ENCODE measurements around the gene CNOT6L. TPM values are rescaled to one million over a fixed set of nuclear protein-coding genes. Genes with fewer than 3 reads are reported as not detected.

Gene CNOT6L
- total RNA-seq, 1 experiment from 2014 or later = 14.5 TPM

DNA sequence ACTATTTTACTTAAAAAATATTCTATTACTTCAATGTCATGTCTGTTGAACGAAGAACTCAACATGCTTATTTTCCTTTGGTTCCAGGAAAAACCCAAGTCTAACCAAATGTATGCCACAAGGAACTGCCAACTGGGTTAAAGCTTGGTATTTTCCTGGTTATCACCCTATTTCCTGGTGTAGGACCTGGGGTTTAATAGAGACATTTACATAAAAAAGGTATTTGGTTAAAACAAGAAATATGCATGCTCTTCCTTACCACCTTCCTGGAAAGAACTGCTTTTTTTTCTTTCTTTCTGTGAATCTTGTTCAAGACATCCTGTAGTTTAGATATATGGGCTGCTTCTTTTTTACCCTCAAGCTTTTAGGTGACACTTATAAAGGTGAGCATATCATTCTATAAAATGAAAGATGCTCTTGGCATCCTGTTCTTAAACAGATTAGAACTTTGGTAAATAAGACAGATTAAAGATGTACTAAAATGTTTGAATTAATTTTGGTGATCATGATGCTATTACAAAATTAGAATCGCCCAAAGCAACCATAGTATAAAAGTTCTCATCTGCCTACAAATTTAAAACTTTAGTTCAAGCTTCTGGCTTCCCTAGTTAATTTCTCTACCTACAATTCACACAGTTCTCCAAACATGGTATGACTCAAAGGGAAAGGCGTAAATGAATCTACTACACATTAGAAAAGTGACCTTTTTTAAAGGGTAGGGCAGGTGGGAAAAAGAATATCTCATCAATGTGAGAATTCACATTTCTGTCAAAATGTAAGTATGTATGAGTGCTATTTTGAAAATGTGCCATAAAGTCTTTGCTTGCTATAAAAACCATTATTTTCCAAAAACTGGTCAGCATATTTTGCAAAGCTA lies 103.5 kb downstream of the CNOT6L start:
- H3K9ac ChIP-seq (ENCODE audit: extremely low read depth, insufficient read length, low read length) = no peak overlapping the region
- H3K27ac Mint-ChIP-seq = peak overlapping the region in 1 of 3 experiments; percentile 41; a peak in 1 of 7 replicates
- H3K27me3 ChIP-seq (ENCODE audit: insufficient read depth, low read length) = no peaks in the 10 kb centered on the region
- no peak overlapping the region for H2BK5ac ChIP-seq (ENCODE audit: insufficient read length, low read length)
- H2BK20ac ChIP-seq (ENCODE audit: low read depth, low read length, poor library complexity, severe bottlenecking) = no peak overlapping the region
- TF ChIP-seq, protein P1, sequence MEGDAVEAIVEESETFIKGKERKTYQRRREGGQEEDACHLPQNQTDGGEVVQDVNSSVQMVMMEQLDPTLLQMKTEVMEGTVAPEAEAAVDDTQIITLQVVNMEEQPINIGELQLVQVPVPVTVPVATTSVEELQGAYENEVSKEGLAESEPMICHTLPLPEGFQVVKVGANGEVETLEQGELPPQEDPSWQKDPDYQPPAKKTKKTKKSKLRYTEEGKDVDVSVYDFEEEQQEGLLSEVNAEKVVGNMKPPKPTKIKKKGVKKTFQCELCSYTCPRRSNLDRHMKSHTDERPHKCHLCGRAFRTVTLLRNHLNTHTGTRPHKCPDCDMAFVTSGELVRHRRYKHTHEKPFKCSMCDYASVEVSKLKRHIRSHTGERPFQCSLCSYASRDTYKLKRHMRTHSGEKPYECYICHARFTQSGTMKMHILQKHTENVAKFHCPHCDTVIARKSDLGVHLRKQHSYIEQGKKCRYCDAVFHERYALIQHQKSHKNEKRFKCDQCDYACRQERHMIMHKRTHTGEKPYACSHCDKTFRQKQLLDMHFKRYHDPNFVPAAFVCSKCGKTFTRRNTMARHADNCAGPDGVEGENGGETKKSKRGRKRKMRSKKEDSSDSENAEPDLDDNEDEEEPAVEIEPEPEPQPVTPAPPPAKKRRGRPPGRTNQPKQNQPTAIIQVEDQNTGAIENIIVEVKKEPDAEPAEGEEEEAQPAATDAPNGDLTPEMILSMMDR (conservative IDR thresholded peaks at IDR 0.05) = no peak
- H3T11ph ChIP-seq (ENCODE audit: low read length) = no peak overlapping the region
- no peak overlapping the region for H4K8ac ChIP-seq (replicated peaks; ENCODE audit: insufficient read length, low read depth, low read length)
- no peaks in the 10 kb centered on the region for H3K9me3 ChIP-seq (ENCODE audit: control insufficient read depth, low read depth, low read length)
- H3K23me2 ChIP-seq (ENCODE audit: insufficient read length, low read depth, low read length, poor library complexity, severe bottlenecking) = no peaks in the 10 kb centered on the region
- no peak overlapping the region for H3K4ac ChIP-seq (ENCODE audit: low read depth, low read length)
- no peak overlapping the region for H3K14ac ChIP-seq (ENCODE audit: insufficient read depth, low read length)
- no peak overlapping the region for H2AFZ ChIP-seq (ENCODE audit: low read length)
- H3K4me1 Mint-ChIP-seq = peaks cover 20 to 31% of the 10 kb centered on the region in 2 experiments
- H3K23ac ChIP-seq (ENCODE audit: insufficient read length, low read depth, low read length) = no peak overlapping the region
- H3K56ac ChIP-seq (ENCODE audit: insufficient read length, low read depth, low read length) = no peak overlapping the region
- no peak overlapping the region for H2AK5ac ChIP-seq (ENCODE audit: insufficient read length, low read length)
- H3K9me3 Mint-ChIP-seq = no peaks in the 10 kb centered on the region
- H3K36me3 Mint-ChIP-seq (ENCODE audit: insufficient read depth in 1 of 3, low read depth in 3 of 3) = 0 out of 7 replicates have a peak, but pooled peaks cover 0 to 3% (median 0%) of the 10 kb centered on the region in 3 experiments
- H3K4me1 ChIP-seq (ENCODE audit: insufficient read depth, low read length) = peaks cover 3% of the 10 kb centered on the region; the same call in 1 of the 2 replicates
- no peak overlapping the region for H3K27ac ChIP-seq (ENCODE audit: insufficient read length, low read depth, low read length)
- H3K18ac ChIP-seq (ENCODE audit: insufficient read length, low read depth, low read length) = no peak overlapping the region
- no peak overlapping the region for H4K5ac ChIP-seq (ENCODE audit: insufficient read length, low read depth, low read length)
- no peak overlapping the region for H2BK12ac ChIP-seq (ENCODE audit: insufficient read length, low read depth, low read length)
- no peak overlapping the region for H4K91ac ChIP-seq (ENCODE audit: insufficient read length, low read depth, low read length)
- H3K4me2 ChIP-seq (ENCODE audit: insufficient read depth, insufficient read length, low read length) = no peak overlapping the region
- no CpG with 5 or more reads among the region's 3 CpGs for WGBS (ENCODE audit: extremely low coverage, insufficient read length, low lambda C conversion rate)
- H3K79me1 ChIP-seq (ENCODE audit: insufficient read depth, low read depth, low read length, poor library complexity, severe bottlenecking) = no peaks in the 10 kb centered on the region
- DNase-seq = no peak
- H3K79me2 ChIP-seq (ENCODE audit: insufficient read depth, low read length) = no peaks in the 10 kb centered on the region
- no peak overlapping the region for H3K4me3 Mint-ChIP-seq
- no peak overlapping the region for H2BK120ac ChIP-seq (ENCODE audit: low read depth, low read length, poor library complexity, severe bottlenecking)
- H2BK15ac ChIP-seq (ENCODE audit: low read depth, low read length) = no peak overlapping the region
- no peaks in the 10 kb centered on the region for H3K27me3 Mint-ChIP-seq (ENCODE audit: low read depth)
- H4K20me1 ChIP-seq (ENCODE audit: control insufficient read depth, insufficient read depth, insufficient read length) = no peaks in the 10 kb centered on the region

Measured in H9 (cell line).